HG03460 (cell line): ENCODE results near the gene FGFR3.

Experiments
- ATAC-seq: cut with Tn5 transposase; IDR thresholded peaks from one replicate; pipeline ENCODE4 v1.9.1; 2021; ENCODE audit not compliant: unreplicated experiment

Gene FGFR3

GRCh38 chr4:1769692-1770091, 23.4 kb upstream of the FGFR3 start:
- no peak for ATAC-seq

- ATAC-seq = no peak
Observed at GRCh38 chr4:1770245-1770644, 22.8 kb upstream of the FGFR3 start.

- ATAC-seq = no peak
Observed at GRCh38 chr4:1770791-1771231, 22.3 kb upstream of the FGFR3 start.

- no peak for ATAC-seq
Observed at GRCh38 chr4:1771555-1772305, 21.4 kb upstream of the FGFR3 start.

- ATAC-seq = no peak
Observed at GRCh38 chr4:1772853-1773538, 20.1 kb upstream of the FGFR3 start.

GRCh38 chr4:1773754-1774153, 19.3 kb upstream of the FGFR3 start:
- no peak for ATAC-seq

GRCh38 chr4:1775731-1776500, 17.2 kb upstream of the FGFR3 start:
- ATAC-seq = no peak

GRCh38 chr4:1776521-1777161, 16.5 kb upstream of the FGFR3 start:
- ATAC-seq = no peak

GRCh38 chr4:1777822-1778641, 15.1 kb upstream of the FGFR3 start:
- no peak for ATAC-seq

- ATAC-seq = no peak
Observed at GRCh38 chr4:1778642-1779392, 14.3 kb upstream of the FGFR3 start.

- ATAC-seq = no peak
Observed at GRCh38 chr4:1779588-1780382, 13.3 kb upstream of the FGFR3 start.

- ATAC-seq = no peak
Observed at GRCh38 chr4:1780435-1780834, 12.7 kb upstream of the FGFR3 start.

- no peak for ATAC-seq
Observed at GRCh38 chr4:1783015-1783414, 10.1 kb upstream of the FGFR3 start.

GRCh38 chr4:1783970-1784369, 9.1 kb upstream of the FGFR3 start:
- ATAC-seq = no peak

- ATAC-seq = no peak
Observed at GRCh38 chr4:1784395-1784788, 8.7 kb upstream of the FGFR3 start.

- ATAC-seq = no peak
Observed at GRCh38 chr4:1784789-1785591, 8.1 kb upstream of the FGFR3 start.

GRCh38 chr4:1785592-1785991, 7.5 kb upstream of the FGFR3 start:
- no peak for ATAC-seq
